22Rv1 (cell line): ENCODE data around the gene SYT6.

Experiments used
- H3K27ac ChIP-seq: fragments of 450-650 bp; 2 replicates; pipeline ENCODE4 v1.5.1; 2017
- ZFX ChIP-seq: fragments of 450-650 bp; IDR thresholded peaks from 2 replicates; pipeline ENCODE4 v1.6.1; 2017; ENCODE audit warnings: antibody characterized with exemption, borderline replicate concordance
- TF ChIP-seq, protein P1 (sequence below): fragments of 450-650 bp; IDR thresholded peaks from 2 replicates; pipeline ENCODE4 v1.5.1; 2017; ENCODE audit warnings: mild to moderate bottlenecking

SYT6 gene

DNA sequence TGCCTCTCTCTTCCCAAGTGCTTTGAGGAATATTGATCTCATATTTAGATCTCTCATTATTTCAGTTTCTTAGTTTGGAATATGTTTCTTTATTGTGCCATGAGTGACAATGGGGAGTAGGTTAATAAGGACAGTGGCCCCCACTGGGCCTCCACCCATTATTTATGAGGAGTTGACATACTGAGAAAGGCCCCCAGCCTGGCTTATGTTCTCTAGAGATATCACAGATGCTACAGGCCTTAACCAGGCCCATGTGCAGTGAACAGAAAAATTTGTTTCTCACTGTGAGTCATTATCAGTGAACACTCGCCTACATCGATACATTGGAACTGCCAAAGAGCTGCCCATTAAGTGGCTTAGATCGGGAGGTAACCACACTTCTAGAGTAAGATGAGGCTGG is 35.7 kb upstream of the SYT6 start:
- TF ChIP-seq, protein P1, sequence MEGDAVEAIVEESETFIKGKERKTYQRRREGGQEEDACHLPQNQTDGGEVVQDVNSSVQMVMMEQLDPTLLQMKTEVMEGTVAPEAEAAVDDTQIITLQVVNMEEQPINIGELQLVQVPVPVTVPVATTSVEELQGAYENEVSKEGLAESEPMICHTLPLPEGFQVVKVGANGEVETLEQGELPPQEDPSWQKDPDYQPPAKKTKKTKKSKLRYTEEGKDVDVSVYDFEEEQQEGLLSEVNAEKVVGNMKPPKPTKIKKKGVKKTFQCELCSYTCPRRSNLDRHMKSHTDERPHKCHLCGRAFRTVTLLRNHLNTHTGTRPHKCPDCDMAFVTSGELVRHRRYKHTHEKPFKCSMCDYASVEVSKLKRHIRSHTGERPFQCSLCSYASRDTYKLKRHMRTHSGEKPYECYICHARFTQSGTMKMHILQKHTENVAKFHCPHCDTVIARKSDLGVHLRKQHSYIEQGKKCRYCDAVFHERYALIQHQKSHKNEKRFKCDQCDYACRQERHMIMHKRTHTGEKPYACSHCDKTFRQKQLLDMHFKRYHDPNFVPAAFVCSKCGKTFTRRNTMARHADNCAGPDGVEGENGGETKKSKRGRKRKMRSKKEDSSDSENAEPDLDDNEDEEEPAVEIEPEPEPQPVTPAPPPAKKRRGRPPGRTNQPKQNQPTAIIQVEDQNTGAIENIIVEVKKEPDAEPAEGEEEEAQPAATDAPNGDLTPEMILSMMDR, result no peak
- TF ChIP-seq ZFX, result no peak
- no peak overlapping the region for H3K27ac ChIP-seq

DNA sequence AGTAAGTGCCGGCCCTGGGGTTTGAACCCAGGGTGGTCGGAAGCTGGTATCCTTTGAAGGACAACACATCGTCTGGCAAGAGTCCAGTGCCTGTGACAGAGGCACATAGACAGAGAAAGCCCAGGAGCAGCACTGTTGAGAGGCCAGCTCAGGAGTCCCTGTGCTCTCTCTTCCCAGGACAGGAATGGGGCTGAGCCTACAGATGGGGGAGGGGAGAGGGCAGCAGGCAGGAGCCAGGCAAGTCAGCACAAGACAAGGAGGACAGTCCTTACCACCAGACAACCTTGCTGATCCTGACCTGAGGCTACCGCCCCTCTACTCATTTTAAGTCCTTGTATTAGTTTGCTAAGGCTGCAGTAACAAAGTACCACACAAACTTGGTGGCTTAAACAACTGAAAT is 27.7 kb upstream of the SYT6 start:
- H3K27ac ChIP-seq, result no peak overlapping the region
- no peak for TF ChIP-seq ZFX
- TF ChIP-seq, protein P1, result no peak

DNA sequence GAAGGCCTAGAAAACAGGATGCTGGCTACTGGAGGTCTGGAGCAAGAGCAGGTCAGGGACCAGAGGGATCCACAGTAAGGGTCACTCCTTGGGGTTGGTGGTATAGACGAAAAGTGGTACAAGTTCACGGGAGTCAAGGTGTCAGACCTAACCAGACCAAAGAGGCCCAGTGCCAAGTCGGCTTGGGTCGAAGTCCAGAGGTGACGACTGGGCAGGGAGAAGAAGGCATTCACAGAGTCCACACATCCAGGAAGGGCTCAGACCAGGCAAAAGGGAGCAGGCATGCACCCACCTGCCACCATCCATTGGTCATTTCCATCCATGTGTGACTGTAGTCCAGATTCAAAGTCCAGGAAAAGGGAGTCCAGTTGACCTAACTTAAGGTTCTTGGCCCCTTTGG is 27.1 kb upstream of the SYT6 start:
- no peak overlapping the region for H3K27ac ChIP-seq
- TF ChIP-seq, protein P1, result no peak
- no peak for TF ChIP-seq ZFX

DNA sequence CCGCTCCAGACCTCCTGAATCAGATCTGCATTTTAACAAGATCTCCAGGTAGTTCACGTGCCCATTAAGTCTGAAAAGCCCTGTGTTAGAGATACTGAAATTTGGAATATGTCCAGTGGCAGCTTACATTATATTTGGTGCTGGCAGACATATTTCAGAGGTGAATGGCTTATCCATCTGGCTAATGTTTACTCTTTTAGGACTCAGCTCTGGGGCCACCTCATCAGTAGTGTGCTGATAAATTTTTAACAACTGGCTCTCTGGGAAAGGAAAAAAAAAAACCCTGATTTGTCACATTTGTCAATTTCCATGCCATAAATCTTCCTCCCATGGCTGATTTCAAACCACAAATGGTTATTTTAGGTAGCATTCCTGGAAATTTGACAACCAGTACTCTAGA is 25.3 kb upstream of the SYT6 start:
- no peak for TF ChIP-seq ZFX
- TF ChIP-seq, protein P1, result no peak
- no peak overlapping the region for H3K27ac ChIP-seq

DNA sequence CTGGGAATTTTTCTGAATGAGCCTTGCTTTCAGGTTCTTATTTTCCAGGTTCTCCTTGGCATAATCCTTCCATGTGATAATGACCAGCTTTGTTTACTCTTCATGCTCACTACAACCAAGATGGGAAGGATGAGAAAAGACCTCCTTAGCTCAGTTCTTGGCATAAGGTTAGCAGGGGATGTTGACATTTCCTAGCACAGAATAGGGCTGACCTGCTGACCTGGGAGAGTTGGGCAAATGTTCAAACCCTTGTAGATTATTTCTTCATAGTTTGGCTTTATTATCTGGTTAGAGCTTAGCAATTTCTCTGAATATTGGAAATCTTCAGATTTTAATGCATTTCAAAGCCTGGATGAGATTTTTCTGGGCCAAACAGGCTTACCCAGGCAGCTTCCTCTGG is 23.6 kb upstream of the SYT6 start:
- TF ChIP-seq, protein P1, result no peak
- no peak for TF ChIP-seq ZFX
- H3K27ac ChIP-seq, result no peak overlapping the region

DNA sequence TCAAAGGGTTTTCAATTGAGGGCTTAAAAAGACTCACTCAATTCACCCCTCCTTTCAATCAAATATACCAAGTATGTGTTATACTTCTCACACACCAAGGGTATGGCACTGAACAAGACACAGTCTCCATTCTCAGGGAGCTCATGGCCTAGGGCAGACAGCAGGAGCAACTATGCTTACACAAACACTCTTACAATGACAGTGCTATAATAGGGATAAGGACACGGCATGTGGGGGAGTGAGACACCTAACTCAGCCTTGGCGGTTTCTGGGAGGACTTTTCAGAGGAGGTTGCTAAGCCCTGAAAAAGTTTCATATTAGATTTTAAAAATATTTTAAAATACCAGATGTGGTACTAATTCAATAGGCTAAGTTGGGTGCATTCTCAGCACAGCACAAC is 22.7 kb upstream of the SYT6 start:
- no peak for TF ChIP-seq ZFX
- TF ChIP-seq, protein P1, result no peak
- H3K27ac ChIP-seq, result no peak overlapping the region

DNA sequence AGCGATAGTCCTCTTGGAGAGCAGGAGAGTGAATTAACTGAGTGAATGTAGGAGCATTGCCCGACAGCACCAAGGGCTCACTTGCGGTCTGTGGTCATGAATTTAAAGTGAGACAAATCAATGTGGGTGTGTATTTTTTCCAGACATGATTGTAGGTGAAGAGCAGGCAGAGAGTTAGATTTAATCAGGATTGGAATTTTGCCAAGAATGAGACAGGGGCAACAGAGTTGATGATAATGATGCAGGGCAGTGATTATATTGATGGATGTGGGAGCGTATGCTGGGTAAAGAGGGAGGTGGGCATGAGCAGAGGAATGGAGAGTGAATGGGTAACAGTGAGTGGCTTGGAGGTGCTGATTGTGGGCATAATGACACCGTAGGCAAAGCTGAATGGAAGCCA is 20.0 kb upstream of the SYT6 start:
- H3K27ac ChIP-seq, result no peak overlapping the region
- TF ChIP-seq ZFX, result no peak
- TF ChIP-seq, protein P1, result no peak
